Inflammatory macrophage (primary cell): Measurements from ENCODE around the gene DHRS9.
A peak's percentile ranks its signal among the peaks of the same experiment; 100 is the strongest.
"Not testable (repeated sequence)": the region's sequence is repeated elsewhere in the genome, so short reads cannot be mapped to it uniquely, and the experiment has no call there.

Source experiments
- DNase-seq, 2 donors: peaks; one replicate each; pipeline ENCODE4 v3.0.0-alpha.2; 2020 to 2022

Gene DHRS9

DNA sequence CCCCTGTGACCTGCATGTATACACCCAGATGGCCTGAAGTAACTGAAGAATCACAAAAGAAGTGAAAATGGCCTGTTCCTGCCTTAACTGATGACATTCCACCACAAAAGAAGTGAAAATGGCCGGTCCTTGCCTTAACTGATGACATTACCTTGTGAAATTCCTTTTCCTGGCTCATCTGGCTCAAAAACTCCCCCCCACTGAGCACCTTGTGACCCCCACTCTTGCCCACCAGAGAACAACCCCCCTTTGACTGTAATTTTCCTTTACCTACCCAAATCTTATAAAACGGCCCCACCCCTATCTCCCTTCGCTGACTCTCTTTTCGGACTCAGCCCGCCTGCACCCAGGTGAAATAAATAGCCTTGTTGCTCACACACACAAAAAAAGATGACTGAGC lies 67.1 kb downstream of the DHRS9 start:
- not testable (repeated sequence) for DNase-seq

DNA sequence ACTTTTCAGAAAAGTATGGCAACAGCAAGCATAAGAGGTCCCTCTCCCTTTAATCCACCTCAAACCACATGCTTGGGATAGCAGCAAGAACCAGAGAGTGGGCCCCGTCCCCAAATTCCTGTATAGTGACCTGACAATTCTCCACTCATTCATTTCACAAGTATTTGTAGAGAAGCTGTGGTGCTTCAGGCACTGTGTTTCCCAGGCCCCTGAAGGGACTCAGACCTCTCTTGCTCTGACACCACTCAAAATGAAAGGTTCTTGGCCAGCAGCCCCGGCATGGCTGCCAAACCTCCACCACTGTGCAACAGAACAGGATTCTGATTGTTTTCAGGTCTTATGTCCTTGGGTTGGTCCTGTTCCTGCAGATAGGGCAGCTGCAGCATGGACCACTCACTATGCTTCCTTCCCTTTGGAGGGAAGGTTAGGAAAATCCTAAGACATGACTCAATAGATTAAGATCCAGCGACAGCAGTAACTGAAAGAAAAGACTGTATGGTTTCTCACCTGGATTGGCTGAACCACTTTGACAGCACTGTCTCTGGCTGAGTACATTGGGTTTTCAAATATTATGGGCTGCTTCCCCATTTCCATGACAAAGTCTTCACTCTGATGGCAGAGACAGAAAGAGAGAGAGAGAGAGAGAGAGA lies 67.6 kb downstream of the DHRS9 start:
- DNase-seq: no peak

- peak; percentile 8 to 23 for DNase-seq
These were observed 68.6 kb downstream of the DHRS9 start for GRCh38 chr2:169137924-169138323.

GRCh38 chr2:169139145-169139544 lies 69.8 kb downstream of the DHRS9 start:
- no peak for DNase-seq

- DNase-seq: no peak
These were observed 70.8 kb downstream of the DHRS9 start for GRCh38 chr2:169139993-169140767.

DNA sequence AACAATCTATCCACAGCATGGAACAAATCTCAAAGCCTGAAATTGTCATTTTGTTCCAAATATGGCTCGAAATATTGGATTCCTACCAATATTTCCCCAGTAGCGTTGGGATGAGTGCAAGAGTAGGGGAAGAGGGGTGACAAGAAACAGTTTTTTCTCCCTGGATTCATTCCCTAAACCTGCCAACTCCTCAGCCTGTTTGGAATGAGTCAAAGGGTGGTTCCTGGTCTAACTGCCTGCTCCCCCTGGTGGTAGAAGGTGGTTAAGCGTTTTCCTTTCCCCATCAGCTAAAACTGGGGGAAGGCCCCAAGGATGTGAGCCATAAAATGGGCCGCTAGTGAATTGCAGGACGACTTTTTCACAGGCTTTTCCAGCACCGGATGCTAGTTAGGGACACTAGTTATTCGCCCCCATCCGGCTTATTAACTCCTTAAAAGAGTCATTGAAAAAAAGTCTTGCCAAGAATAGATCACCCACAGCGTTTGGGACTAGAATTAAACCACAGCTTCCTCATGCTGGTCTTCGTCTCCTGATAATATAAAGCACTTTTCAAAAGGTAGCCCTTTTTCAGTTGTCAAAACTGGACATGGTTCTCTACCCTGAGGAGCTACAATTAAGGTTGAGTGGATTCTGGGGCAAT lies 72.5 kb downstream of the DHRS9 start:
- peak; percentile 46 to 59 for DNase-seq

GRCh38 chr2:169143998-169144397 lies 74.6 kb downstream of the DHRS9 start:
- DNase-seq: no peak
